ENCODE results near the gene MAP3K12.
"Not testable (repeated sequence)": the region's sequence is repeated elsewhere in the genome, so short reads cannot be mapped to it uniquely, and the experiment has no call there.

MAP3K12 gene

GRCh38 chr12:53492188-53492587 is 7.1 kb downstream of the MAP3K12 start:
- no peak for DNase-seq (ENCODE audit: low read depth, low spot score)

GRCh38 chr12:53489242-53489864 is 9.9 kb downstream of the MAP3K12 start:
- no peak for DNase-seq (ENCODE audit: low read depth, low spot score)

GRCh38 chr12:53486736-53487487 is 12.3 kb downstream of the MAP3K12 start:
- no peak for DNase-seq (ENCODE audit: low read depth, low spot score)

GRCh38 chr12:53485955-53486735 is 13.1 kb downstream of the MAP3K12 start:
- DNase-seq (ENCODE audit: low read depth, low spot score) = no peak

GRCh38 chr12:53484686-53485575 is 14.3 kb downstream of the MAP3K12 start:
- DNase-seq (ENCODE audit: low read depth, low spot score) = no peak

GRCh38 chr12:53483979-53484377 is 15.3 kb downstream of the MAP3K12 start:
- no peak for DNase-seq (ENCODE audit: low read depth, low spot score)

GRCh38 chr12:53483225-53483978 is 15.9 kb downstream of the MAP3K12 start:
- DNase-seq (ENCODE audit: low read depth, low spot score) = no peak

- no peak for DNase-seq (ENCODE audit: low read depth, low spot score)
Observed at GRCh38 chr12:53482626-53483168, 16.6 kb downstream of the MAP3K12 start.

- no peak for DNase-seq (ENCODE audit: low read depth, low spot score)
Observed at GRCh38 chr12:53481939-53482586, 17.2 kb downstream of the MAP3K12 start.

- not testable (repeated sequence) for DNase-seq (ENCODE audit: low read depth, low spot score)
Observed at GRCh38 chr12:53481458-53481857, 17.8 kb downstream of the MAP3K12 start.

- no peak for DNase-seq (ENCODE audit: low read depth, low spot score)
Observed at GRCh38 chr12:53480491-53481442, 18.5 kb downstream of the MAP3K12 start.

GRCh38 chr12:53479331-53479730 is 19.9 kb downstream of the MAP3K12 start:
- no peak for DNase-seq (ENCODE audit: low read depth, low spot score)

GRCh38 chr12:53478865-53479264 is 20.4 kb downstream of the MAP3K12 start:
- DNase-seq (ENCODE audit: low read depth, low spot score) = no peak

- DNase-seq (ENCODE audit: low read depth, low spot score) = no peak
Observed at GRCh38 chr12:53476769-53477209, 22.5 kb downstream of the MAP3K12 start.

GRCh38 chr12:53474819-53475218 is 24.4 kb downstream of the MAP3K12 start:
- DNase-seq (ENCODE audit: low read depth, low spot score) = no peak

GRCh38 chr12:53474077-53474476 is 25.2 kb downstream of the MAP3K12 start:
- DNase-seq (ENCODE audit: low read depth, low spot score) = no peak

- DNase-seq (ENCODE audit: low read depth, low spot score) = no peak
Observed at GRCh38 chr12:53472056-53472582, 27.1 kb downstream of the MAP3K12 start.

- DNase-seq (ENCODE audit: low read depth, low spot score) = no peak
Observed at GRCh38 chr12:53468282-53468681, 31.0 kb downstream of the MAP3K12 start.
